GM20000 (cell line): ENCODE results near the gene SPAAR.
"Not testable (repeated sequence)": the region's sequence is repeated elsewhere in the genome, so short reads cannot be mapped to it uniquely, and the experiment has no call there.

Experiments
- DNase-seq: peaks from one replicate; pipeline ENCODE4 v3.0.0; 2012; ENCODE audit warnings: low spot score
- TF ChIP-seq, protein P1 (sequence below): IDR thresholded peaks from 2 replicates; pipeline ENCODE4 v1.5.1; 2012; ENCODE audit warnings: mild to moderate bottlenecking, control low read depth; ENCODE audit errors: extremely low read depth, missing control alignments

The SPAAR gene

DNA sequence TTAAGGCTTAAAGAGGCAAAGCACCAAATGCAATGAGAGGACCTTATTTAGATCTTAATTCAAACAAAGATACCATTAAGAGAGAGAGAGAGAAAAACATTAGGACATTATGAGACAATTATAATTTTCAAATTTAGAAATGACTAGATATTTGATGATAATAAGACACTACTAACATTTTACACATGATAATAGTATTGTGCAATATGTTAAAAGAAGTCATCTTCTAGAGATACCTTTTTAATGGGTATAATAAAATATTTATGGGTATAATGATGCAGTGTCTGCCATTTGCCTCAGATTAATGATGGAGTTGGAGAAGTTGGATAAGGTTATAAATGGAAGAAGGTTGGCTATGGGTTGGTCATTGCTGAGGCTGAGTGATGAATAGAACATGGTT is 21.2 kb downstream of the SPAAR start:
- TF ChIP-seq, protein P1, sequence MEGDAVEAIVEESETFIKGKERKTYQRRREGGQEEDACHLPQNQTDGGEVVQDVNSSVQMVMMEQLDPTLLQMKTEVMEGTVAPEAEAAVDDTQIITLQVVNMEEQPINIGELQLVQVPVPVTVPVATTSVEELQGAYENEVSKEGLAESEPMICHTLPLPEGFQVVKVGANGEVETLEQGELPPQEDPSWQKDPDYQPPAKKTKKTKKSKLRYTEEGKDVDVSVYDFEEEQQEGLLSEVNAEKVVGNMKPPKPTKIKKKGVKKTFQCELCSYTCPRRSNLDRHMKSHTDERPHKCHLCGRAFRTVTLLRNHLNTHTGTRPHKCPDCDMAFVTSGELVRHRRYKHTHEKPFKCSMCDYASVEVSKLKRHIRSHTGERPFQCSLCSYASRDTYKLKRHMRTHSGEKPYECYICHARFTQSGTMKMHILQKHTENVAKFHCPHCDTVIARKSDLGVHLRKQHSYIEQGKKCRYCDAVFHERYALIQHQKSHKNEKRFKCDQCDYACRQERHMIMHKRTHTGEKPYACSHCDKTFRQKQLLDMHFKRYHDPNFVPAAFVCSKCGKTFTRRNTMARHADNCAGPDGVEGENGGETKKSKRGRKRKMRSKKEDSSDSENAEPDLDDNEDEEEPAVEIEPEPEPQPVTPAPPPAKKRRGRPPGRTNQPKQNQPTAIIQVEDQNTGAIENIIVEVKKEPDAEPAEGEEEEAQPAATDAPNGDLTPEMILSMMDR = no peak
- no peak for DNase-seq

DNA sequence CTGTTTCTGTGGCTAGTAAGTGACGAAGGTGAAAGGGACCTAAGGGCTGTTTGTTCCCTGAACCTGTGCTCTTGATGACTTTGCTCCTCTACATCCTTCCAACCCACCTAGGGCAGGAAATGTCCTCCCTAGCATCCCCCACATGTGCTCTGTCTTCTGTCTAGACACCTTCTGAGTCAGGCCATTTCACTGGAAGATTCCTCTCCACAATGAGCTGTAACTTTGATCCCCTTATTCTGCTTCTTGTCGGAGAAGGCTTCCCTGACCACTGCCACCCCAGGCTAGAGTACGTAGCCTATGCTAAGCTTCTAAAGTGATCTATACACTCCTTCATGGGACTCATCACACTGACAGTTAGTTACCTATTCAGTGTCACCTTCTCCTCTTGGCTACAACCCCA is 21.7 kb downstream of the SPAAR start:
- TF ChIP-seq, protein P1 = no peak
- DNase-seq = no peak

DNA sequence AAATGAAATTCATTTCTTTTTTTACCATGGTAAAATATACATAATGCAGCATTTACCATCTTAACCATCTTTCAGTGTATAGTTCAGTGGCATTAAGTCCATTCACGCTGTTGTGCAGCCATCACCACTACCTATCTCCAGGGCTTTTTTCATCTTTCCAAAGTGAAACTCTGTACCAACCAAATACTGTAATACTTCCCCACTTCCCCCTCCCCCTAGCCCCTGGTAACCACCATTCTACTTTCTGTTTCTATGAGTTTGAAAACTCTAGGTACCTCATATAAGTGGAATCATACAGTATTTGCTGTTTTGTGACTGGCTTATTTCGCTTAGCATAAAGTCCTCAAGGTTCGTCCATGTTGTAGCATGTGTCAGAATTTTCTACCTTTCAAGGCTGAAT is 23.4 kb downstream of the SPAAR start:
- TF ChIP-seq, protein P1 = no peak
- no peak for DNase-seq

DNA sequence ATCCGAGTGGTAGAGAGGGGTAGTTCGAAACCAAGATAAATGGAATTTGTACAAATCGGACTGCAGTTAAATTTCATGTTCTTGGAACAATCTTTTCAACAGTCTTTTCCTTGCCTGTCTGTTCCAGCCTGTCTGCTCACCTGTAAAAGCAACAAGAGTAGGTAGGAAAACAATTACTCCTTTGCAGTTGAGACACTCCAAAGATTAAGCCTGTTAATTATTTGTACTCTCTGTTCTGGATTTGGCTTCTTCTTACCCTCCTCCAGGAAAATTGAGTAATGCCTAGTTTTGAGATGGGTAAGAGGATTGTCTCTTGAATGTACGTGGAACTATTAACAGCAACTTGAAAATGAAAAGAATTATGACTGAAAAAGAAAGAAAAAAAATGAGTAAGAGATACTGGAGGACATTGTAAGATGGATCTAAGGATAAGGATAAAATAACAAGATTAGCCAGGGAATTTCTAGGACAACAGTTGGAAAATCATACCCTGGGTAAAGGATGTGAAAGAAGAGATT is 24.3 kb downstream of the SPAAR start:
- TF ChIP-seq, protein P1 = no peak
- DNase-seq = no peak

DNA sequence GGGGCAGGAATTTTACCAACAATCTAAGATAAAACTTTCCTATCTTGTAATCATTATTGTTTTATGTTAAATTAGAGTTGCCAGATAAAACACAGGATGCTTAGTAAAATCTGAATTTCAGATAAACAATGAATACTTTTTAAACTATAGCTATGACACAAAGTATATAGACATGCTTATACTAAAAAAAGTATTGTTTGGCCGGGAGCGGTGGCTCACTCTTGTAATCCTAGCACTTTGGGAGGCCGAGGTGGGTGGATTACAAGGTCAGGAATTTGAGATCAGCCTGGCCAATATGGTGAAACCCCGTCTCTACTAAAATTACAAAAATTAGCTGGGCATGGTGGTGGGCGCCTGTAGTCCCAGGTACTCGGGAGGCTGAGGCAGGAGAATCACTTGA is 24.8 kb downstream of the SPAAR start:
- not testable (repeated sequence) for DNase-seq

DNA sequence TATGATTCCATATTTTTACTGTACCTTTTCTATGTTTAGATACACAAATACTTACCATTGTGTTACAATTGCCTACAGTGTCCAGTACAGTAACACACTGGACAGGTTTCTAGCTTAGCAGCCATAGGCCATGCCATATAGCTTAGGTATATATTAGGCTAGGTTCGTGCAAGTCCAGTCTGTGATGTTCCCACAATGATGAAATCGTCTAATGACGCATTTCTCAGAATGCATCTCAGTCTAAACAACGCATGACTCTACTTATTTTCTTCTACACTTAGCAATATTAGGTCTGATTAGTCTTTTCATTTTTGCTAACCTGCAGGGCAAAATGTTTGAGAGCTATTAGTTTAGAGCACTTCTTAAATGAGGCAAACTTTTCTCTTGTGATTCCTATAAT is 26.0 kb downstream of the SPAAR start:
- TF ChIP-seq, protein P1 = no peak
- no peak for DNase-seq

DNA sequence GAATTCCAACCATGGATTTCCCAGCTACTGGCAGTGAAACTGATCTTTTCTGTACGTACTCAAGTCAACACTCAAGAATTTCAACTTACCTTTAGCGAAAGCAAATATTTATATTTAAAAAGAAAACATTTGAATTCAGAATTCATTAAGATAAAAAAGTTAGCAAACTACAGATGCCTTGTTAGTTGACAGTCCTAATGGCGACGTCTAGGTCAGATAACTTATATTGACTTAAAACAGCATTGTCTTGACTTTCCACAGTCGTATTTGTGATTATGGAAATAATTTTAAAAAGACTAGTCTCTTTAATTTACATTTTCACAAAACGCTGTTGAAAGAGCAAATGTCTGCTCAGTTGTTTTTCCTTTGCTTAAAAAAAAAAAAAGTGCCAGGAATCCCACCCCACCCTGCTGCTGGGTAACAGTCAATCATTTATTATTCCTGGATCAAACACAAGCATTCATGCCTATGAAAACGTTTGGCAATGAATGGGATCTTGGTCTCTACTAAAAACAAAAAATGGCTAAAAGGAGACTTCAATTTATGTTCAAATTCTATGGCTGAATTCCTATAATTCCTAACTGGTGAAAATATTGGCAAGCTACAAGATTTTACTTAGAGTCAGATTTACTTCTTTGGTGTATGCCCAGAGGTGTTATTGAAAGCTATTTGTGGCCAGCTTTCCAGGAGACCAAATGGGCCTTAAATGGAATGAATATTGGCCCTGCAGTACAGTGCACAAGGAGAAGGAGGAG is 26.6 kb downstream of the SPAAR start:
- TF ChIP-seq, protein P1 = no peak
- no peak for DNase-seq

DNA sequence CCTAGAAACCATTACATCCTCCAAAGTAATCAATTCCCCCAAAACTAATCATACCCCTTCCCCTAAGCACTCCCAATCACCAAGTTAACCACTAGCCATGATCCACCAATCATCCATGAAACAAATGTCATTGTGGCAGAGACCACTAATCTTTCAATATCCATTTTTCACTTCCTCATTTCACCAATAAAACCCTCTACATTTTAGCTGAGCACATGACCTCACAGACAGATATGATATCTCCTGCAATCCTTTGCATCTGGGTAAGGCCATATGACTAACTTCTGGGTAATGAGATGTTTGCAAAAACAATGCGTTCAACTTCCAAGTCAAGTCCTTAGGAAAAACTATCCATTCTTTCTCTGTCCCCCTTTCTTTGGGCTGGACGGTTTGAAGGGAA is 27.9 kb downstream of the SPAAR start:
- TF ChIP-seq, protein P1 = no peak

More for the DNA sequence above, 27.9 kb downstream of the SPAAR start:
- DNase-seq = no peak
